GM12878 (cell line): ENCODE measurements around the gene MEIOB.

Experiments used
- CHD1 ChIP-seq: IDR thresholded peaks from 2 replicates; pipeline ENCODE4 v1.6.1; 2012; ENCODE audit warnings: low read depth, low read length, improper control_type of control experiment
- CTCF ChIP-seq, 3 experiments: IDR thresholded peaks in 2 of 3; conservative IDR thresholded peaks in 1 of 3; 2 replicates each; pipeline ENCODE4 v1.5.1; 2011; ENCODE audit warnings: low read depth in 3 of 3, low read length in 3 of 3, mild to moderate bottlenecking in 3 of 3, control low read depth in 2 of 3, moderate library complexity in 2 of 3, inconsistent platforms in 1 of 3, mixed read lengths in 1 of 3; ENCODE audit not compliant: control insufficient read depth in 2 of 3, insufficient read depth in 1 of 3; ENCODE audit errors: extremely low read depth in 1 of 3
- KAT2A ChIP-seq: conservative IDR thresholded peaks from 2 replicates; pipeline ENCODE4 v1.6.1; 2011; ENCODE audit warnings: low read depth, low read length; ENCODE audit not compliant: control insufficient read depth
- NFIC ChIP-seq: IDR thresholded peaks from 2 replicates; pipeline ENCODE4 v1.6.1; 2012; ENCODE audit warnings: low read depth, mild to moderate bottlenecking, inconsistent platforms, low read length, moderate library complexity
- NFXL1 ChIP-seq: fragments of 450-650 bp; IDR thresholded peaks from 2 replicates; pipeline ENCODE4 v1.6.1; 2017; ENCODE audit warnings: antibody characterized with exemption, mild to moderate bottlenecking, borderline replicate concordance
- POLR2A ChIP-seq: IDR thresholded peaks from 2 replicates; pipeline ENCODE4 v1.6.1; 2011; ENCODE audit warnings: low read depth, mild to moderate bottlenecking, low read length
- POLR2AphosphoS5 ChIP-seq: IDR thresholded peaks from 2 replicates; pipeline ENCODE4 v1.6.1; 2011; ENCODE audit warnings: mild to moderate bottlenecking, low read length, inconsistent platforms

GRCh38 chr16:1903845-1904840 is 32.2 kb upstream of the MEIOB start:
- TF ChIP-seq POLR2A (no peak), KAT2A (no peak), NFIC (no peak), CTCF (IDR thresholded peaks at IDR 0.05 in 2 of 3, conservative IDR thresholded peaks at IDR 0.05 in 1 of 3; ENCODE audit: control insufficient read depth in 2 of 3, extremely low read depth in 1 of 3, insufficient read depth in 1 of 3, low read depth in 3 of 3, low read length in 3 of 3) (no peak), CHD1 (no peak), POLR2AphosphoS5 (no peak), NFXL1 (no peak)
